HCT116 (cell line): ENCODE data around the gene NR2E3. TPM values are rescaled to one million over a fixed set of nuclear protein-coding genes. Genes with fewer than 3 reads are reported as not detected.

ENCODE experiments used
- ATAC-seq: fragments of 200-7000 bp; cut with Tn5 transposase; 2 replicates; pipeline ENCODE4 v1.9.1; 2020; ENCODE audit warnings: mild to moderate bottlenecking, moderate library complexity
- BruUV-seq: library from RNA; stranded (reverse); fragments of 400-500 nt; replicated peaks from 2 replicates; lab custom pipeline; 2021; lab: Mats Ljungman, UMichigan
- CTCF ChIA-PET: fragments of 300-600 bp; sonication (Branson Sonifier 250); formaldehyde crosslinking; loops from one replicate; lab custom pipeline; 2021; ENCODE audit warnings: antibody characterized with exemption; lab: Charles Lee
- POLR2A ChIA-PET: fragments of 300-600, 350-600 bp; sonication (Branson Sonifier 250); formaldehyde crosslinking; loops from one replicate; lab custom pipeline; 2021; ENCODE audit warnings: antibody characterized with exemption; lab: Charles Lee
- RAD21 ChIA-PET, 2 experiments: fragments of 300-600 bp; sonication (Branson Sonifier 250); formaldehyde crosslinking; loops; one replicate each; lab custom pipeline; 2023; ENCODE audit warnings: low total read pairs in 2 of 2; ENCODE audit not compliant: uncharacterized antibody in 2 of 2, unreplicated experiment in 2 of 2, low non-redundant PET in 1 of 2; lab: Charles Lee
- DNase-seq: peaks from one replicate; pipeline ENCODE4 v3.0.0-alpha.2; 2010; ENCODE audit warnings: low read depth, low spot score
- H2AFZ ChIP-seq: fragments of 200-600 bp; shearing (Covaris generic), sonication (generic); 2 replicates; pipeline ENCODE4 v1.6.1; 2017; ENCODE audit warnings: low read depth, mixed run types, mixed read lengths, antibody characterized with exemption, low read length; ENCODE audit not compliant: poor library complexity, severe bottlenecking
- H3K27ac ChIP-seq: 2 replicates; pipeline ENCODE4 v1.5.1; 2012; ENCODE audit warnings: low read depth, low read length
- H3K27me3 ChIP-seq: fragments of 200-600 bp; sonication (generic); 2 replicates; pipeline ENCODE4 v1.6.1; 2016; ENCODE audit warnings: mixed run types, low read length, mixed read lengths; ENCODE audit not compliant: insufficient read depth
- H3K36me3 ChIP-seq, 2 experiments: fragments of 200-500 bp in 1 of 2; fragments of 200-600 bp in 1 of 2; sonication (Bioruptor generic) in 1 of 2; sonication (generic) in 1 of 2; 2 replicates each; pipeline versions ENCODE4 v1.5.1 to v1.6.1; 2014 to 2016; ENCODE audit warnings: low read length in 2 of 2, inconsistent platforms in 1 of 2, mixed read lengths in 1 of 2, mixed run types in 1 of 2; ENCODE audit not compliant: insufficient read depth in 2 of 2, control insufficient read depth in 1 of 2
- H3K4me1 ChIP-seq, 2 experiments: fragments of 200-600 bp in 1 of 2; sonication (generic) in 1 of 2; 2 replicates each; pipeline versions ENCODE4 v1.5.1 to v1.6.1; 2012 to 2017; ENCODE audit warnings: low read length in 2 of 2, inconsistent platforms in 1 of 2, mild to moderate bottlenecking in 1 of 2, mixed read lengths in 1 of 2, mixed run types in 1 of 2, moderate library complexity in 1 of 2; ENCODE audit not compliant: insufficient read depth in 2 of 2, control insufficient read depth in 1 of 2
- H3K4me2 ChIP-seq: fragments of 200-600 bp; sonication (generic); 2 replicates; pipeline ENCODE4 v1.6.1; 2017; ENCODE audit warnings: mixed run types, low read length, mixed read lengths
- H3K4me3 ChIP-seq, 2 experiments: fragments of 200-600 bp in 1 of 2; sonication (generic) in 1 of 2; replicated peaks in 1 of 2; 2 replicates each; pipeline ENCODE4 v1.5.1; 2011 to 2016; ENCODE audit warnings: low read length in 2 of 2, control low read depth in 1 of 2, low read depth in 1 of 2, mild to moderate bottlenecking in 1 of 2, mixed read lengths in 1 of 2, mixed run types in 1 of 2
- H3K79me2 ChIP-seq: fragments of 200-600 bp; sonication (generic); 2 replicates; pipeline ENCODE4 v1.6.1; 2017; ENCODE audit warnings: mild to moderate bottlenecking, mixed run types, low read length, moderate library complexity, mixed read lengths; ENCODE audit not compliant: insufficient read depth
- H3K9ac ChIP-seq: fragments of 200-600 bp; sonication (generic); 2 replicates; pipeline ENCODE4 v1.6.1; 2016; ENCODE audit warnings: low read length, mixed read lengths
- H3K9me2 ChIP-seq: fragments of 200-600 bp; sonication (generic), shearing (Covaris generic); 2 replicates; pipeline ENCODE4 v1.6.1; 2017; ENCODE audit warnings: mixed run types, mild to moderate bottlenecking, moderate library complexity; ENCODE audit not compliant: insufficient read depth
- H3K9me3 ChIP-seq, 2 experiments: fragments of 200-500 bp in 1 of 2; fragments of 200-600 bp in 1 of 2; sonication (Bioruptor generic) in 1 of 2; sonication (generic) in 1 of 2; 2 replicates each; pipeline ENCODE4 v1.6.1; 2014 to 2017; ENCODE audit warnings: low read length in 2 of 2, mixed read lengths in 2 of 2, inconsistent platforms in 1 of 2, low read depth in 1 of 2, mild to moderate bottlenecking in 1 of 2, mixed run types in 1 of 2, moderate library complexity in 1 of 2; ENCODE audit not compliant: control insufficient read depth in 1 of 2, insufficient read depth in 1 of 2
- H4K20me1 ChIP-seq: fragments of 200-600 bp; sonication (generic), shearing (Covaris generic); 2 replicates; pipeline ENCODE4 v1.6.1; 2017; ENCODE audit warnings: mixed run types, mild to moderate bottlenecking, moderate library complexity; ENCODE audit not compliant: insufficient read depth
- ATF3 ChIP-seq: IDR thresholded peaks from 2 replicates; pipeline ENCODE4 v1.6.1; 2012
- CEBPB ChIP-seq: IDR thresholded peaks from 2 replicates; pipeline ENCODE4 v1.6.1; 2012; ENCODE audit warnings: low read depth
- ELF1 ChIP-seq: IDR thresholded peaks from 2 replicates; pipeline ENCODE4 v1.6.1; 2012; ENCODE audit warnings: low read depth, borderline replicate concordance
- POLR2A ChIP-seq: IDR thresholded peaks from 2 replicates; pipeline ENCODE4 v1.7.0; 2011; ENCODE audit warnings: borderline replicate concordance; ENCODE audit not compliant: insufficient read depth, insufficient read length; ENCODE audit errors: extremely low read depth
- POLR2AphosphoS5 ChIP-seq: IDR thresholded peaks from 2 replicates; pipeline ENCODE4 v1.6.1; 2011; ENCODE audit warnings: mild to moderate bottlenecking, low read depth, low read length, moderate library complexity
- REST ChIP-seq: IDR thresholded peaks from 2 replicates; pipeline ENCODE4 v1.6.1; 2012; ENCODE audit warnings: low read depth
- SIN3A ChIP-seq: IDR thresholded peaks from 2 replicates; pipeline ENCODE4 v1.6.1; 2012; ENCODE audit warnings: low read depth
- SRF ChIP-seq: IDR thresholded peaks from 2 replicates; pipeline ENCODE4 v1.6.1; 2012; ENCODE audit warnings: low read depth
- TCF7L2 ChIP-seq: IDR thresholded peaks from 2 replicates; pipeline ENCODE4 v1.7.0; 2011; ENCODE audit warnings: borderline replicate concordance, inconsistent platforms; ENCODE audit not compliant: insufficient read depth, insufficient read length; ENCODE audit errors: extremely low read depth
- ZFX ChIP-seq: fragments of 450-650 bp; IDR thresholded peaks from 2 replicates; pipeline ENCODE4 v1.6.1; 2017
- intact Hi-C: fragments of 100-400 bp; cut with micrococcal nuclease; formaldehyde crosslinking; loops from 2 replicates; pipeline ENCODE4 v1.10.0; 2022
- total RNA-seq: library from RNA; stranded (reverse); gene quantifications from one replicate; pipeline ENCODE4 v1.2.1, GENCODE V29; 2021; ENCODE audit not compliant: unreplicated experiment
- TF ChIP-seq, protein P1 (sequence below): IDR thresholded peaks from 2 replicates; pipeline ENCODE4 v1.6.1; 2012

Gene NR2E3
- total RNA-seq, 1 experiment from 2014 or later, result 0.59 TPM

GRCh38 chr15:71798641-71799040 lies 11.7 kb upstream of the NR2E3 start:
- Histone ChIP-seq H3K4me1 (no peaks in the 10 kb centered on the region), H4K20me1 (no peaks in the 10 kb centered on the region), H3K27ac (no peak overlapping the region), H2AFZ (no peak overlapping the region), H3K36me3 (no peaks in the 10 kb centered on the region), H3K9ac (no peak overlapping the region), H3K9me3 (no peaks in the 10 kb centered on the region), H3K4me3 (no peak overlapping the region), H3K4me2 (no peak overlapping the region), H3K27me3 (no peaks in the 10 kb centered on the region), H3K79me2 (no peaks in the 10 kb centered on the region), H3K9me2 (no peaks in the 10 kb centered on the region)
- ChIA-PET RAD21 (no interaction called here), POLR2A (no interaction called here), CTCF (interaction anchor here (0.7 to 6.8 kb wide), 2 partner anchors 45 to 358 kb away, joined by 3 to 40 read pairs; no protein-coding TSS in a partner anchor)
- no peak for ATAC-seq
- intact Hi-C loops, result no loop called here
- TF ChIP-seq, protein P1, sequence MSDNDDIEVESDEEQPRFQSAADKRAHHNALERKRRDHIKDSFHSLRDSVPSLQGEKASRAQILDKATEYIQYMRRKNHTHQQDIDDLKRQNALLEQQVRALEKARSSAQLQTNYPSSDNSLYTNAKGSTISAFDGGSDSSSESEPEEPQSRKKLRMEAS, result no peak
- TF ChIP-seq ELF1 (no peak), SIN3A (no peak), ZFX (no peak), SRF (no peak), POLR2A (no peak), TCF7L2 (no peak), ATF3 (no peak), REST (no peak), POLR2AphosphoS5 (no peak), CEBPB (no peak)
- no peak for DNase-seq
- no TSS peak for BruUV-seq
